NK-92 treated with Interleukin-12 subunit alpha and Interleukin-12 subunit beta, amount 100 ng/mL, for 24 hours (cell line): ENCODE results near the gene KAT7.
"Not testable (repeated sequence)": the region's sequence is repeated elsewhere in the genome, so short reads cannot be mapped to it uniquely, and the experiment has no call there.

Source experiments
- DNase-seq: peaks from one replicate; lab custom pipeline; 2025; lab: John Stamatoyannopoulos, UW

Gene KAT7

DNA sequence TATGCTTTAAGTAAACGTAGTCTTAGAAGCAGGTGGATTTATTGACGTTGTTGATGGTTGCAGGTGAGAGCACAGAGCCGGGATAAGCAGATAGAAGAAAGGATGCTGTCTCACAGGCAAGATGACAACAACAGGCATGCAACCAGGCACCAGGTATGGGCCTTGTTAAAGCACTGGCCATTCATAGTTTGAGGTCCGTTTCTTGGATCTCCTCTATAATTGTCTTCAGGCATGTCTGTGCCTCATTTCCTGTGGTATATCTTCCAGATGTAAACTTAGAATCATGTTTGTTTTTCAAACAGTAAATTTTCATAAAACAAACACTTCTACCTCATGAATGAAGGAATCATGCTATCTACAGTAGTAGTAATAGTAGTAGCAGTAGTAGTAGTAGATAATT is 20.6 kb downstream of the KAT7 start:
- no peak for DNase-seq

DNA sequence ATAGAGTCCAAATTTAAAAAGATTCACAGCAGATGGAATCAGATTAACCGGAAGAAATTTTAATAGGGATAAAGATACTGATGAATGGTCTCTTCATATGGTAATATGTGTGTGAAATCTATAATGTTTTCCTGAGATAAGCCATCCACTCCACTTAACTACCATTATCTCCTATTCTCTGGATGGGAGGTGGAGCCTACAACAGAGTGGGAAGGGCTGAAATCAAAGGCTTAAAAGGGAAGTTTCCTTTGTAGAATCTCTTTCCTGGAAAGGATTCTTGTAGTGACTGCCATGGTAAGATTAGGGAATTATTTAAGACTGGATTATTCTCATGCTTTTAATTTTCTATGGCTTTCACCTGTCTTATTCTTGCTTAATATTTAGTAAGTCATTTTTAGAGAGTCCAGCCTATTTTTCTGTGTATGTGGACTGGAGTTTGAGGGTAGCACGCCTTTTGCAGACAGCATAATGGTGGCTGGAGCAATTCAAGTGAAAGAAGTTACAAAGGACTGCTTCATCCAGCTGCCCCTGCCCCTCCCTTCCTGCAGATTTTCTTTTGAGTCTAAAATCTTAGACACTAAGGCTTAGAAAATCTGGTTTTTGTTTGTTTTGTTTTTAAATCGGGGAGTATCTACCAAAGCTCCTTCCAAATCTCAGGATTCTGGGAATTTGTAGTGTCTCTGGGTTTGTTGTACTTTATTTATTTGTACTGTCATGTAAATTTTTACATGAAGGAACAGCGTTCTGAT is 26.5 kb downstream of the KAT7 start:
- DNase-seq: no peak

DNA sequence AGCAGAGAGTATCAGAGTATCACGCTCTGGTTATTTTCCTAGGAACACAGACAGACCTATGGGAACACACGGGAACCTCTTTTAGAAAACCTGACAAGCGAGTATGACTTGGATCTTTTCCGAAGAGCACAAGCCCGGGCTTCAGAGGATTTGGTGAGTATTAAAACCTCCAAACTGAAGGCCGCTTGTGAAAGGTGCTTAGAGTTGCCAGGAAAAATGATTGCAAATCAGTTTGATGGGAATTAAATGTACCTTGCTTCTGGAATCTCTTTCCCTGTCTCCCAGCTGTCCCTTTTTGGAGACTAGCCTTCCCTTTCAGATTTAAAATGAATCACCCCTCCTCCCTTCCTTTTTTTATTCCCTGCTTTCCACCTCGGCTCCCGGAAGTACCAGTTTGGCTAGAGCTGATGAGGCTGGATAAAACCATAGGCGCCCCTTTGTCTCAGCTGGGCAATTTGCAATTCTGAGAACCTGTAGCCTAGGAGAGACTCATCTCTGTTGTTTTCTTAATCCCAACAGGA is 27.3 kb downstream of the KAT7 start:
- no peak for DNase-seq

DNA sequence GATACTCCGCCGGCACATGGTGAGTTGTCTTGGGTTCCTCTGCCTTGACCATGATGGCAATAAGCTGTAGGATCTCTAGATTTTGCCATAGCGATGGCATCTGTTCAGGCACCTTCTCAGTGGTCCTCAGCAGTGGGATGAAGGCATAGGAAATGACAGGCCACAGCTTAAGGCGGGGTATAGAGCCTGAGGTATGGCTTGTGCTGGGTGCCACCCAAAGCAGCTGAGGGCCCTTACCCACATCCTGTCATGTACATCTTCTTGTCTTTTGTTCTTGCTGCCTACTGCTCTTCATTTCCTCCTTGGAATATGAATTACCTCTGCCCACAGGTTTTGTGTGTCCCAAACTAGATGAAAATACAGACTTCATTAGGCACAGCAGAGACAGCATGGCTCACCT is 29.5 kb downstream of the KAT7 start:
- no peak for DNase-seq

DNA sequence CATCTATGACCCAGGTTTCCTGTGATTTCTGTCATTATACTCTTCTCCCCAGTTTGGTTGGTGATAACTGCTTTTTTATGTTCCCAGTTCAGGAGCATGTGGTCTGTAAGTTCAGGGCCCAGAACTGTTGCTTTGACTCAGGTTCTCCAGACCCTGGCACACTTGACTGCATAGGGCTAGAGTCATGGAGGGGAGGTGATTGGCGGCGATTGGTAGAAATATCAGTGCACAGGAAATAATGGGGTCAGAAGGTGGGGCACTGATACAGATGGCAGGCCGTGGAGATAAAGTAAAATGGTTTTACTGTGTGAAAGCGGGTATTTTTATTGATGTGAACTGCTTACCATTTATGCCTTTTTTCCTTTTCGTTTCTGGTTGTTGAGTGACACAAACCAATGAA is 30.7 kb downstream of the KAT7 start:
- DNase-seq: no peak

DNA sequence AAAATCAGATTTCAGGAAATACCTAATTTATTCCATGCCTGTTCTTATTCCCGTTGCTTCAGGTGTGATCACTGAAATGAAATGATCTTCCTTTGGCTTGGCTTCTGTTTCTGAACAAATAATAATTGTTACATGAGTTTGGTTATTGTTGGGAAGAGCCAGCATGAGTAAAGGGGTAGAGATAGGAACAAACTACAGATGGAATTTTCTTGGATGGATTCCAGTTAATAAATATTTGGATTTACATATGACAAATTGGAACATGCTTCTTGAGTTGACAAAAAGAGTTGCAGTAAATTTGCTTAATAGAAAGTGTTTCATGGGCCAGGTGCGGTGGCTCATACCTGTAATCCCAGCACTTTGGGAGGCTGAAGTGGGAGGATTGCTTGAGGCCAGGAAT is 31.2 kb downstream of the KAT7 start:
- no peak for DNase-seq

DNA sequence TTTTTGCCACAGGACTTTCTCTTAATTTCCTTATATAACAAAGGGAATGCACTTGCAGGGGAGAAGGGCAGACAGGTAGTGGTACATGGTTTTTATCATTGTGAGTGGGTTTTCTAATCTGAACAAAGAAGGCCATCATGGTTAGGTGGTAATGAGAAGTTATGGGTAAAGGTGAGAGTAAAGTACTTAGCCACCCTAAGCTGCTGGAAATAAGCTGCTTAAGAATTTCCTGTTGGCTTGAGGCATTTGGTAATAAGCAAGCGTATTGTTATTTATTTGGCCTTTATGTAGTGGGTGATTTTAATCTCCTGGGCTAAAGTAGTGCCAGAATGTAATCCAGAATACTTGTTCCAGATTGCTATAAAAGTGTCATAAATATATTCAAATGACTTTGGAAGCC is 32.3 kb downstream of the KAT7 start:
- no peak for DNase-seq

DNA sequence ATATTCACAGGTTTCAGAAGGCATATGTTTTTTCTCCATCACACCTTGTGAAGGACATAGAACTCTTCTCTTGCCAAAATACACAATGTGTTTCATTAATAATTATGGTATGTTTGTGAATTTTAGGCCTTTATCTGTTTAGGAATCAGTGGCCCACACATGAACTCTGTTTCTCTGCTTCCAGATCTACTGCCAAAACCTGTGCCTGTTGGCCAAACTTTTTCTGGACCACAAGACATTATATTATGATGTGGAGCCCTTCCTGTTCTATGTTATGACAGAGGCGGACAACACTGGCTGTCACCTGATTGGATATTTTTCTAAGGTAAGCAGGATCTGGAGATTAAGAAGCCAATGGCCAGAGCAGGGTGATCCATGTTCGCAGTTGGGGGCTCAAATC is 33.0 kb downstream of the KAT7 start:
- DNase-seq: no peak

DNA sequence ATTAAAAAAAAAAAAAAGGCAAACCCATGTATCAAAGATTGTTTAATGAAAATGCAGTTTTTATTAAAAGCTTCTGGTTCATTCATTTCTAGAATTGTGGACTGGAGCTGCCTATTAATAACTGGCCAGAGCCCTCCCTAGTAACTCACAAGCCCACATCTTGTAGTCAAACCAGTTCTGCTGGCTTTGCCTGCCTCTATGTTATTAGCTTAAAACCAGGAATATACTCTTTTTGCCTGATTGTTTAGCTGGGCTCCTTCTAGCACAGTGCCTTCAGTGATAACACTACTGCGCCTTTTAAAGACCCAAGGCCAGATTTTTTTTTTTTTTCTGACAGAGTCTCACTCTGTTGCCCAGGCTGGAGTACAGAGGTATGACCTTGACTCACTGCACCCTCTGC is 33.4 kb downstream of the KAT7 start:
- DNase-seq: no peak

DNA sequence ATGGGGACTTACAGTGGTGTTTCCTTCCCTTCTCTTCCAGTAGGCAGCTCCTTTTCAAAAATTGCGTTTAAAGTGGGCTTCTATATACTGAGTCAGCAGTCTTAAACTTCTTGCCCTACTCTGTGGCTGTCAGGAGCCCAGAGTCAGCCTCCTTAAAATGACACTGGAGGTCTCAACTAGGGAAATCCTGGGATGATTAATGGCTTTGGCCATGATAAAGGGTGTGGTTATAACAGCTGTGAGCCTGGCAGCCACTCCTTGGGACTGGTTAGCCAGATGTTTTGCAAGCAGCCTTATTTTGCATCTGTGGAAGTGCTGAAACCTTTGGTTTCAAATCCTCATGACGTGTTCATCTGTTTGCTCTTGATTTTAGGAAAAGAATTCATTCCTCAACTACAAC is 34.3 kb downstream of the KAT7 start:
- DNase-seq: no peak

DNA sequence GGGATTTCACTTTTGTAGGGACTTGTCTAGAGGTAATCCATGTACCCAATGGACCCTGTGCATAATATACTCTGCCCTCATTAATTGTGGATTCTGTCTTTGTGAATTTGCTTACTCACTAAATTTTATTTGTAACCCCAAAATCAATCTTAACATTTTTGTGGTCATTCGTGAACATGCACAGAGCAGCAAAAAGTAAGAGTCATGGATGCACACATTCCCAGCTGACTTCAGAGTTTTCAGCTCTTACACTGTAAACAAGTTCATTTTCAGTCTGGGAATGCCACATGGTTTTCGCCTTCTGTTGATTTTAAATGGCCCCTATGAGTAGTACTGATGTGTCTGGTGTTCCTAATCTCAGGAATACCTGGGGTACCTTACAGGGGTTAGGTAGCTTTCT is 35.1 kb downstream of the KAT7 start:
- no peak for DNase-seq

DNA sequence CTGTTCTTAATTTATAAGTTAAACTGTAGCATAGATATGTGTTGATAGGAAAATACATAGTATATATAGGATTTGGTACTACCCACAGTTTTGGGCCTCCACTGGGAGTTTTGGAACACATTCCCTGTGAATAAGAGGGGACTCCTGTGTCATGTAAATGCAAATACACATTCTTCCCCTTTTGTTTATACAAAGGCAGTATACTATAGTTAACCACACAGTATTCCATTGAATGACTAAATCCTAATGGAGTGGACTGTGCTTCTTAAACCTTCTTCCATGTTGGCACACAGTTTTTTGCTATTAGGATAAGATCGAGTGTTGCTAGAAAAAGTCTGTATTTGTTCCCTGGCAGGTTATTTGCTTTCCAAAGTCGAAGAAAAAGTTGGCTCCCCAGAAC is 37.2 kb downstream of the KAT7 start:
- DNase-seq: no peak

DNA sequence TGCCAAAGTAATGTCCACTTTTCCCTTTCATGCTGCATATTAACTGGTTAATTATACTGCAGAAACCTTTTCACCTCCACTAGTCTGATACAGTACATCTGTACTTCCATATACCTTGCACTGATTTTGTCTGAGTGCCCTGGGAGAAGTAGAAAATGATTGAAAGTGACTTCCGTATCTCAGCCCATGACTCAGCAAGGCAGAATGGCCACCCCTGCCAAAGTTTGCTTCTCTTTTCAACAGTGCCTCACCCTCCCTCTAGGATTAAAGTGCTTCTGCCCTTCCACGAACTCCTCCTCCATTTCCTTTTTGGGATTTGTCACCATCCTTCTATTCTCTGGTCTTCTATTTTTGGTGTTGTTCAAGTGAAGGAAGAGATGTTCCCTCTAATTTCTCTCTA is 39.8 kb downstream of the KAT7 start:
- not testable (repeated sequence) for DNase-seq

DNA sequence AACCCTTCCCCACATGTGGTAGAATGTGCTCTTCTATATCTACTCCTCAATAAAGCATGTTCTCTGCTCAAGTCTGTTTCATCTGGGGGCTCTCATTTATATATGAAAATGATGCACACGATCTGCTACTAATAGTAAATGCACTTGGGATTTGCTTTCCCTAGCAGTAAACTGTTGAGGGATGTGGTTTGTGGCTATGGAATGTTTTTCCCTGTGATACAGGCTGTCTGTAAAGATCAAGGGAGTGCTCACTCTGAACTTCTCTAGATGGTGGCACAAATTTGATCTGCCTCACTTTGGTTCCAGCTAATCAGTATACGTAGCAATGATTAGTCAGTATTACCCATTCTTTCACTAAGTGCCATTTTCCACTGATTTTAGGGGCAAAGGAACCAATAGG is 40.5 kb downstream of the KAT7 start:
- DNase-seq: no peak

DNA sequence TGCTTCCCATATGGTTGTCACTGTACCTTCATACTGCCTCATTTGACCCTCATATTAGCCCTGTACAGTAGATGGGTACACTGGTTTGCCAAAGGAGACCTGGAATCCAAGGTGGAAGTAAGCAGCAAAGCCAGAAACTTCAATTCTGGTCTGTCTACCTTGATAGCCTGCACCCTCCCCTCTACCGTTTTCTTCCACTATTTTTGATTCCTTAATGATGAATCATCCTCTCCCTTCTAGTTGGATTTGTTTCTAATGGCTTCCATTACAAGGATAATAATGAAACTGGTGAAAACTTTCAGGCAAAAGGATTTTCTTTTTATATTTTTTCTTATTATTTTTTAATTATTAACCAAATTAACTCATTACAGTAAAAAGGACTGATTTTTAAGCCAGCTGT is 42.1 kb downstream of the KAT7 start:
- no peak for DNase-seq

DNA sequence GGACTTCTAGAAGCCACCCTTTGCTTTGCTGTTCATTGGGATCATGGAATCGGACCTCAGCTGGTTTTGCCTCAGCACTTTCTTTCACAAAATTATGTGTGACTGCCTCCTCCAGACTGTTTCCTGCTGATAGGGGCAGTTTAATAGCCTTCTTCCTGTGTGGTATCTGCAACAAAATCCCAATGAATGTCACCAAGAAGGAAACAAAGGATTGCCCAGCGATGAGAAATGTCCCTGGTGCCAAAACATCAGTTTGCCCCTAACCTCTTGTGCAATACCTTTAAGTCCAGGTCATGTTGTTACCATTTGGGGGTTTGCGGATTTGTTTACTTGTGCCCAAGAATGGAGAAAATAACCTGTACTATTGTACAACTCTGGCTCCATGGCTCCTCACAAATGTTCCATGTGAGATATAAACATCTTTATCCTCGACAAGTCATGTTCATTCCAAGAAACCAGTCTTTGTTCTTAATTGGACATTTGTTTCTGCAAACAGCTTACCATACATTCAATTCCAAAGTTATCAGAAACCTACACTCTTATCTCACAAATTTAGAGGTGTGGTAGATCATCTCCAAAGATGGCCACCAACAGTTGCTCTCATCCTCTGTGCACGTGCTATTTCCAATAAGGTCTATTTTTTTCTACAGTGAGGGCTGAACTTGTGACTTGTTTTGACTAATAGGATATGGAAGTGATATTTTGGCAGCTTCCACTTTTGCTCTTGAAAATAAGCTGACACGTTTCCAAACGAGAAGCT is 44.5 kb downstream of the KAT7 start:
- DNase-seq: no peak

DNA sequence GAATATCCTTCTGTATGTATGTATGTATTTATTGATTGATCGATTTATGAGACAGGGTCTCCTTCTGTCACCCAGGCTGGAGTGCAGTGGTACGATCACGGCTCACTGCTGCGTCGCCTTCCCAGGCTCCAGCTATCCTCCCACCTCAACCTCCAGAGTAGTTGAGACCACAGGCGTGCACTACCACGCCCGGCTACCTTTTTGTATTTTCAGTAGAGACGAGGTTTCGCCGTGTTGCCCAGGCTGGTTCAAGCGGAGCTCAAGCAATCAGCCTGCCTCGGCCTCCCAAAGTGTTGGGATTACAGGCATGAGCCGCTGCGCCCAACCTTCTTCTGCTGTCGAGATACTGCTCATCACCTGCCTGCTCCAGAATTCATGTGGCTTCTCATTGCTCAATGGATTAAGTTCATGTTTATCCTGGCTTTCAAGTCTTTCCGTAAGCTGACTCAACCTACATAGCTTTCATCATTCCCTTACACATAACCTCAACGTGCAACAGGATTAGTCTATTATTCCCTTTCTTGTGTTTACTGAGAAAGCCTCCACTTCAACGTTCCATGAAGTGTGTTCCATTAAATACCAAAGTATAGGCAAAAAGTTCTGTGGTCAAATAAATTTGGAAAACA is 45.8 kb downstream of the KAT7 start:
- no peak for DNase-seq

DNA sequence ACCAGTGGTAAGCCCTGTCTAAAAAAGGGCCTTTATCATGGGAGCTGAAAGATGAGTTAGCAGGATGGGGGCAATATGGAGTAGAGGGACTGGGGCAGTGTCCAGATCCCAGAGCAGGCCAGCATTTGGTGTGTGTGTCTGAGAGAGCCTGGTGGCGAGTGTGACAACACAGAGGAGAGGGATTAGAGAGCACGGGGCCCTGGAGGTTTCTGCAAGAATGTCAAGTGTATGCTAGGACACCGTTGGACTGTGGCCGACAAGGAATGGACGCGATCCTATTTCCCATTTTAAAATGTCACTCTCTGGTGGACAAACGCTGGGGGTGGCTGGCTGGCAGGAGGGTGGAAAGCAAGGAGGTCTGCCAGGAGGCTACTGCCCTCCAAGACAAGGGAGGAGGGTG is 47.0 kb downstream of the KAT7 start:
- no peak for DNase-seq

DNA sequence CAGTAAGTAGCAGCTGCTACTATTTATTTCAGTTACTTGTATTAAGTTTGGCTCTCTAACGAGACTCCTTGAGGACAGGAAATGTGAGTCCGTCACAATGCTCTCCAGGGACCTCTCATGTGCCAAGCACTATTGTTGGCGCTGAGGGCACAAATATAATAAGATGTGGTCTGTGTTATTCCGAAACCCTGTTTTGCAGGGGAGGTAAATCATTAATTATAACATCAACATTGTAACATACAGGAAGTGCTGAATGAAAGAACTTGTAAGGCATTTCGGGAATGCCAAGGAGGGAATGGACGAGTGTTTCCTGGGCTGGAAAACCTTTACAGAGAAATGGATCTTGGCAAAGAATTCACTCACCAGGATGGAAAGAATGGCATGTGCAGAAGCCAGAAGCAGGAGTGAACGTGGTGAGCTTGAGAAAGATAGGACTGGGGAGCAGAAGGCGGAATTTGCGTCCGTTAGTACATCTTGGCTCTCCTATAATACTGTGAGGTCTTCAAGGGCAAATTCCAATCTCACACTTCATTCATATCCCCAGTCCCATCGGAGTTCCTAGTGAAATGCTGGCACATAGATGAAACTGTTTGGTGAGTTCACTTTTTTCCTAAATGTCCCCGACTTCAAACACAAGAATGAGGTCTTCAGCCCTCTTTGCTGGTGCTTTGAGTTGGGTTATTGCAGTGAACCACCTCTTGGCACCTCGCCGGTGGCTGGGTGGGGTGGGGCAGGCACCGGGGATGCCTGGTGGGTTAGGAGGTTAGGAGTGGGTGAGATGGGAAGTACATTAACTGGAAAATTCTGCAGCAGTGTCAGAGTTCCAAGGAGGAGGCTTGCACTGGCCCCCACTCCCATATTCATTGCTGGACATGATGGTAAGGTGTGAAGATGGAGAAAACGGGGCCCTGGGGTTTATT is 47.9 kb downstream of the KAT7 start:
- DNase-seq: no peak

DNA sequence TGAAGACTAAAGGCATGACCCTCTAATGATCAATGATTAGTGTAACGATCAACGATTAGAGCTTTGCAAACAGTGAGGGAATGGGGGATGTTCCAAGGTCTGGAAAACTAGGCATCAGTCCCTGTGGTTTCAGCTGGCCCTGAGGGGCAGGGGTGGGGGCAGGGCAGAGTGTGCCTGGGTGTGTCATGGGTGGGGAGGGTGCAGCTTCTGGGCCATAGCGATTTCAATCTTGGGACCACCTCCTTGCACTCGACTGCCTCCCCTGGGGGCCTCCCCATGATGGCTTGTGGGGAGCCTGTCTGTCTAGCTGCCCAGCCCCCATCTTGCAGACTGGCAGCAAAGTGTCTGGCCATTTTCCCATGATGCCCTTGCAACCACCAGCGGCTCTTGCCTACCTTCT is 51.0 kb downstream of the KAT7 start:
- DNase-seq: no peak

DNA sequence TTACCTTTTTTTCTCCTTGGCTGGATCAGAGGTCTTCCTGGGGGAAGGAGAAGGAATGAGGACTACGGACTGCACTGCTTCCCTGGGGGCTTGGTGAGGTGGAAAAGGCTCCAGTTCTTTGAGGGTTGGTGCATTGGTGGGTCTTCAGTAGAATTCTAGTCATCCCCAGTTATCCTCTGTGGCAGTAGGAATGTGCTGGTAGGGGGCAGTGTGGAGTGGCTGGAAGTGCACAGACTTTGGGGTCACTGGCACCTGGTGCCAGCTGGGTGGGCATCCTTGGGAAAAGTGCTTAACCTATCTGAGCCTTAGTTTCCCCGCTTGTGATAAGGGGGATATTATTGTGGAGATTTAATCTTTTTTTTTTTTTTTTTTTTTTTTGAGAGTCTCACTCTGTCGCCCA is 53.1 kb downstream of the KAT7 start:
- no peak for DNase-seq

DNA sequence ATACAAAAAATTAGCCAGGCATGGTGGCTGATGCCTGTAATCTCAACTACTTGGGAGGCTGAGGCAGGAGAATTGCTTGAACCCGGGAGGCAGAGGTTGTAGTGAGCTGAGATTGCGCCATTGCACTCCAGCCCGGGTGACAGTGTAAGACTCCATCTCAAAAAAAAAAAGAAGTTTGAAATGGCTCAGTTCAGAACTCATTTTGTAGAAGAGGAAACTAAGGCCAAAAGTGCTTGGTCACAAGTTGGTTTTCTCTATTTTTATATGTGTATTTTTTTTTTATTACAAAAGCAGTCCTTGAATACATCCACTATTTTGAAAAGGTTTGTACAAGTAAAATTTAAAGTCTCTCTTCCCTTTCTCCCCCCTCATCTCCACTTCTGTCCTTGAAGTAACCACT is 53.9 kb downstream of the KAT7 start:
- DNase-seq: no peak
